ENCODE data around the gene SIGLEC9.

Gene SIGLEC9

GRCh38 chr19:51172223-51172622, 47.5 kb downstream of the SIGLEC9 start:
- no peak for TF ChIP-seq CTCF (IDR thresholded peaks at IDR 0.05; ENCODE audit: low read depth, low read length, missing control alignments)
- no peak overlapping the region for H3K4me3 ChIP-seq (ENCODE audit: low read depth, low read length)
- DNase-seq (ENCODE audit: low read depth) = no peak

- H3K4me3 ChIP-seq (ENCODE audit: low read depth, low read length) = no peak overlapping the region
- TF ChIP-seq CTCF (IDR thresholded peaks at IDR 0.05; ENCODE audit: low read depth, low read length, missing control alignments) = no peak
- DNase-seq (ENCODE audit: low read depth) = no peak
Measured at GRCh38 chr19:51173681-51174080, 49.0 kb downstream of the SIGLEC9 start.

- no peak for TF ChIP-seq CTCF (IDR thresholded peaks at IDR 0.05; ENCODE audit: low read depth, low read length, missing control alignments)
- no peak for DNase-seq (ENCODE audit: low read depth)
- H3K4me3 ChIP-seq (ENCODE audit: low read depth, low read length) = no peak overlapping the region
Measured at GRCh38 chr19:51179256-51179655, 54.5 kb downstream of the SIGLEC9 start.
